Measurements from ENCODE around the gene EXT2. TPM values are rescaled to one million over a fixed set of nuclear protein-coding genes. Genes with fewer than 3 reads are reported as not detected.

Gene EXT2
- total RNA-seq, 1 experiment from 2014 or later = 77.0 TPM

DNA sequence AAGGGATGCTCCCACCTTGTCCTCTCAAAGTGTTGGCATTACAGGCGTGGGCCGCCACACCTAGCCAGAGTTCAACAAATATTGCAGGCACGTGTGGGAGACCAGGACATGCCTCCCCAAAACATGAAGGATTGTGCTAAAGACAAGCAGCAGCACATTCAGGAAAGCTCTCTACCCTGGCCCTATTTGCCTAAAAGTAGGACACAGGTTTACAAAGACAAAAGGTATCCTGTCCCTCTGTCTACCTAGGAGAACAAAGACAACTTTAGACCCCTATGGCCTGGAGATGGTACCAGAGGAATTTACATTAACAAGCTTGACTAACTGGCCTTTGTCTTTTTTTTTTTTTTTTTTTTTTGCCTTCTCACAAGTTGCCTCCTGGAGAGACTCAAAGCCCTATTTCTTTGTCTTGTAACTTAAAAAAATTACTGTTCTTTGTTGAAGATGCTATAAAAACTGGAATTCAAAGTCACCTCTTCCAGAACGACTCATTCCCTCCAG lies 30.3 kb upstream of the EXT2 start:
- peak overlapping the region; percentile 84; the same call in 1 of the 2 replicates for H3K4me3 ChIP-seq (ENCODE audit: low read length)
- BruUV-seq (replicated peaks) = no TSS peak
- no peaks in the 10 kb centered on the region for H3K36me3 ChIP-seq (ENCODE audit: low read depth, low read length)
- H3K9ac ChIP-seq (ENCODE audit: low read length) = peak overlapping the region; percentile 94
- ChIA-PET CTCF (interaction anchor here (0.6 to 1.5 kb wide), 3 partner anchors 29 to 685 kb away, joined by 5 to 6 read pairs (median 5); no protein-coding TSS in a partner anchor), POLR2A (ENCODE audit: unreplicated experiment) (interaction anchor here (0.6 kb wide), 1 partner anchor 735 kb away, joined by 6 read pairs; no protein-coding TSS in a partner anchor)
- H3K27ac ChIP-seq (ENCODE audit: low read length) = no peak overlapping the region
- intact Hi-C loops (cut with micrococcal nuclease) = no loop called here
- H3F3A ChIP-seq (ENCODE audit: low read length, unreplicated experiment) = no peaks in the 10 kb centered on the region
- no peak for TF ChIP-seq EZH2phosphoT487 (IDR thresholded peaks at IDR 0.05; ENCODE audit: borderline replicate concordance, low read length)
- no peak for TF ChIP-seq EZH2 (IDR thresholded peaks at IDR 0.05; ENCODE audit: low read length, unreplicated experiment)
- TF ChIP-seq CTCF (conservative IDR thresholded peaks at IDR 0.05; ENCODE audit: low read depth, low read length) = no peak
- DNase-seq = no peak
- H3K9me3 ChIP-seq (ENCODE audit: low read length) = no peaks in the 10 kb centered on the region
- ATAC-seq = no peak
- no peaks in the 10 kb centered on the region for H3K9me2 ChIP-seq (replicated peaks; ENCODE audit: low read length)
- peaks cover 13% of the 10 kb centered on the region for H3K4me1 ChIP-seq (ENCODE audit: insufficient read depth, low read length)
- H4K20me1 ChIP-seq (ENCODE audit: low read length) = no peaks in the 10 kb centered on the region; the same call in 1 of the 2 replicates
- no peaks in the 10 kb centered on the region for H3K27me3 ChIP-seq (ENCODE audit: low read length)
- H2AFZ ChIP-seq (ENCODE audit: low read length) = peak overlapping the region; percentile 90
- H3K4me2 ChIP-seq (ENCODE audit: low read length) = peak overlapping the region; percentile 91
- H3K79me2 ChIP-seq (ENCODE audit: low read length) = no peaks in the 10 kb centered on the region

DNA sequence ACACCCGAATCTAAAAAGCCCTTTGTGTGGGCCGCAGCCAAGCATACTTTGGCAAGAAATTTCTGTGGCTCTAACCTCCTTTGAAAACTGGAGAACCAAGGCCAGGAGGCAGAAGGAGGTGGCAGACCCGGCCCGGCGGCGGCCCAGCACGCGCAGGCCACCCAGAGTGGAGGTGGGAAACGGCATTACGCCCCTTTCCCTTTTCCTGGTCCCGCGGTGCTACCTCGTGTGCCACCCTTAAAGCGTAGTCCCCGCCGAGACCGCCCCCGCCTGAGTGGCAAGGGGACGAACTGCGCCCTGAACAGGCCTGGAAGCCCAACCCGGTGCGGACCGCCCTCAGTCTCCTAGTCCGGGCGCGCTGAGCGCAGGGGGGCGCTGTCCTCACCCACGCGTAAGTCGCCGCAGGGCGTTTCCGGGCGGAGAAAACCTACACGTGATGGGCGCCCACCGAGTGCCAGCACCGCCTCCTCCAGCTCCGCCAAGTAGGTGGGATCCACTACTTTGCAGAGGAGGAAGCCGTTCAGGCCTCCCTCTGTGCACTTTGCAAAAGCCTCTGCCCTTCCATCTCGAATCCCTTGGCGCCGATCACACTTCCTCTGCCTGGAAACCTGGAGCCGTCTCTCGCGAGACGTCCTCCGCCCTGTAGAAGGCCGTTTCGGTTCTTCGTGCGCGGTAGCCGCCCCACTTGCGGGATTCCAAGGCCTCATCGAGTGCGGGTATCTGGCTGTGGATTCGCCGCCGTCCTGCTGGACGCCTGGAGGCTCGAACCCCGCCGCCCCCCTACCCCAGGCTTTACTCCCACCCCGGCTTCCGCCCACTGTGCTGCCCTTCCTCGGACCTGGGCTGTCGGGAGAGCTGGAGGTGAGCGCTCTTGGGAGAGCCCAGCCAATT lies 29.4 kb upstream of the EXT2 start, which contains the start of gene ACCS:
Gene ACCS, plus strand, starts transcription at position 430 of the 891 bp plus-strand sequence. CDS start 1,358 bp downstream, outside the sequence.
- ChIA-PET CTCF (interaction anchor here (0.7 to 1.5 kb wide), 2 partner anchors 28 to 483 kb away, joined by 4 to 5 read pairs; no protein-coding TSS in a partner anchor), POLR2A (ENCODE audit: unreplicated experiment) (interaction anchor here (0.7 kb wide), 1 partner anchor 441 kb away, joined by 4 read pairs; no protein-coding TSS in a partner anchor)
- no peaks in the 10 kb centered on the region for H3K36me3 ChIP-seq (ENCODE audit: low read depth, low read length)
- peak within 1 kb of the TSS; percentile 90 for H2AFZ ChIP-seq (ENCODE audit: low read length)
- no peaks in the 10 kb centered on the region for H3K27me3 ChIP-seq (ENCODE audit: low read length)
- peak within 1 kb of the TSS; percentile 79 for H3K27ac ChIP-seq (ENCODE audit: low read length)
- TF ChIP-seq EZH2 (IDR thresholded peaks at IDR 0.05; ENCODE audit: low read length, unreplicated experiment) (no peak), CTCF (conservative IDR thresholded peaks at IDR 0.05; ENCODE audit: low read depth, low read length) (peak; percentile 70), EZH2phosphoT487 (IDR thresholded peaks at IDR 0.05; ENCODE audit: borderline replicate concordance, low read length) (no peak)
- intact Hi-C loops (cut with micrococcal nuclease) = no loop called here
- H3K9me3 ChIP-seq (ENCODE audit: low read length) = no peaks in the 10 kb centered on the region
- H3F3A ChIP-seq (ENCODE audit: low read length, unreplicated experiment) = no peaks in the 10 kb centered on the region
- H3K9me2 ChIP-seq (replicated peaks; ENCODE audit: low read length) = no peaks in the 10 kb centered on the region
- no peaks in the 10 kb centered on the region; the same call in 1 of the 2 replicates for H4K20me1 ChIP-seq (ENCODE audit: low read length)
- H3K9ac ChIP-seq (ENCODE audit: low read length) = peak within 1 kb of the TSS; percentile 94
- H3K79me2 ChIP-seq (ENCODE audit: low read length) = no peaks in the 10 kb centered on the region
- DNase-seq = peak; percentile 84
- H3K4me1 ChIP-seq (ENCODE audit: insufficient read depth, low read length) = peaks cover 13% of the 10 kb centered on the region
- BruUV-seq (replicated peaks) = TSS peak; percentile 53
- ATAC-seq = peak; percentile 94
- peak within 1 kb of the TSS; percentile 84 for H3K4me3 ChIP-seq (ENCODE audit: low read length)
- H3K4me2 ChIP-seq (ENCODE audit: low read length) = peak within 1 kb of the TSS; percentile 91
